Ovary (tissue), 9 donors: ENCODE measurements around the gene PLD6. TPM values are rescaled to one million over a fixed set of nuclear protein-coding genes. Genes with fewer than 3 reads are reported as not detected.

Experiments used
- DNase-seq, 5 donors: peaks; one replicate each; pipeline ENCODE4 v3.0.0-alpha.2; 2019 to 2020
- H3K27ac ChIP-seq, 2 donors: fragments of 200-600 bp; one replicate each; pipeline versions ENCODE4 v1.5.1 to v1.8.0; 2019 to 2022
- H3K27me3 ChIP-seq: fragments of 200-600 bp; one replicate; pipeline ENCODE4 v1.8.0; 2022
- H3K36me3 ChIP-seq: fragments of 200-600 bp; sonication (generic); one replicate; pipeline ENCODE4 v1.5.1; 2019
- H3K4me1 ChIP-seq: one replicate; pipeline ENCODE4 v1.8.1; 2013; ENCODE audit warnings: mild to moderate bottlenecking, moderate library complexity; ENCODE audit not compliant: insufficient read depth
- H3K4me3 ChIP-seq: fragments of 200-600 bp; sonication (generic); one replicate; pipeline ENCODE4 v1.5.1; 2017
- H3K9me3 ChIP-seq, 2 donors: fragments of 200-600 bp in 1 of 2; sonication (generic) in 1 of 2; one replicate each; pipeline versions ENCODE4 v1.5.1 to v1.8.1; 2013 to 2019; ENCODE audit warnings: mild to moderate bottlenecking in 1 of 2, moderate library complexity in 1 of 2
- EP300 ChIP-seq: sonication (generic); formaldehyde crosslinking; IDR thresholded peaks from one replicate; pipeline ENCODE4 v1.6.1; 2017; ENCODE audit warnings: antibody characterized with exemption
- POLR2A ChIP-seq: fragments of 450-650 bp; IDR thresholded peaks from one replicate; pipeline ENCODE4 v1.6.1; 2017; ENCODE audit warnings: antibody characterized with exemption, mild to moderate bottlenecking, moderate library complexity
- WGBS, 3 donors: extraction: QIAGEN DNeasy Blood & Tissue Kit in 1 of 3; methylation state at CpG; one replicate each; pipeline versions ENCODE4 v1.1.5 to v1.1.7; 2013 to 2017; 5-methylcytosine and 5-hydroxymethylcytosine counted together
- intact Hi-C, 4 donors: fragments of 100-400 bp; cut with DNase I; formaldehyde crosslinking; loops; one replicate each; pipeline versions ENCODE4 v1.11.0 to v1.15.1; 2022 to 2023
- polyA plus RNA-seq, 2 donors: library from polyadenylated mRNA; stranded (reverse); fragments of 200-250 nt in 1 of 2; fragments of 350-450 nt in 1 of 2; fragmentation: Illumina TruSeq in 1 of 2; extraction: RNeasy Lipid Tissue Mini Kit (QIAGEN cat#74804) in 1 of 2; gene quantifications; one replicate each; pipeline ENCODE4 v1.2.3, GENCODE V29; 2013 to 2014
- total RNA-seq, 7 donors: library from RNA; depleted of rRNA in 2 of 7; stranded (reverse); fragments of >200 nt in 2 of 7; fragmentation: NEBNext Ultra II Directional in 3 of 7; extraction: Animal tissue kit (Norgen Biotek cat#: 25700) in 3 of 7; gene quantifications; one replicate each; pipeline versions ENCODE4 v1.1.0 to v1.2.4, GENCODE V29; 2016 to 2023
- TF ChIP-seq, protein P1 (sequence below), 3 donors: fragments of 450-650 bp in 2 of 3; fragments of 200-600 bp in 1 of 3; IDR thresholded peaks; one replicate each; pipeline versions ENCODE4 v1.5.1 to v1.8.0; 2016 to 2022; ENCODE audit warnings: antibody characterized with exemption in 3 of 3, mild to moderate bottlenecking in 1 of 3
- donor health status: DM: no; HTN: no; CAD: no; lungs with moderate emphysema.
- donor health status: DM: no; HTN: no; CAD: no.
- donor health status: Bipolar disorder and iron deficiency.
- donor health status: DM: yes; HTN: yes; CAD: no.
- donor health status: DM: no; HTN: no; CAD: no.
- donor health status: DM: yes; HTN: yes; CAD: no.

Gene PLD6
- total and polyA plus RNA-seq, 9 donors, result 2.7 to 12.8 (median 7.3) TPM

DNA sequence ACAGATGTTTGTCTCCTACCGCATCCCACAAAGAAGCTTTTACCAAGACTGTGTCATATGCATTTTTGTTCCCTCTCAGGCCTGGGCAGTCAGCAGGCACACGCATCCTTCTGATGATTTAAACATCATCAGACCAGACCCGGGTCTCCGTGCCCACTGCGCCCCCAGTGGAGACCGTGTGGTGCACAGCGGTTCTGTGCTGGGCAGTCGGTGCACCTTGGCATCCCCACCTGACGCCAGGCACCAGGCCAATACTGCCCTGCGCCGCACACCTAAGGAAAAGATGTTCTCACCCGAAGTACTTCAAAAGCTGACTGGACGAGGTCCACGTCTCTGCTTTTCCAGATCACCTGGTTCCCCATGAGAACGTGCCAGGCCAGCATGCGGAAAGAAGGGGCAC lies 10.6 kb upstream of the PLD6 start:
- intact Hi-C loops, result no loop called here
- no peak for DNase-seq
- no peak overlapping the region for H3K27ac ChIP-seq

DNA sequence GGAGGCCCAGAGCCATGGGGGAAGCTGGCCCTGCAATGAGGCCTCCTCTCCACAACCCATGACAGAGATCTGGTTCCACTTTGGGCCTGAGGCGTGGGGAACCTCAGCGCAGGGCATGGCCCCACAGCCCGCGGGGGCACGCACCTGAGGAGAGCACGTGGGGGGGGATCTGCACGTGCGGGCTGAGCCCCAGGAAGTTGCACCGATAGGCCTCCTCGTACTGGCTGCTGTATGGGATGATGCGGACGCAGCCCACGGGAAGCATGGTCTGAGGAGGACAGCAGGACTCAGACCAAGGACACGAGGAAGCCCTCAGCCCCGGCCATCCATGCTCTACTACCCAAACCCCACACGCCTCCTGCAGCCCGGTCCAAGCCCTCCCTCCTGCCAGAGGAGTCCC lies 10.1 kb upstream of the PLD6 start:
- 75 to 86% (median 76%) methylated on average over 17 of the region's 17 CpGs for WGBS, 3 donors

More for the DNA sequence above, 10.6 kb upstream of the PLD6 start:
- Histone ChIP-seq H3K36me3 (no peaks in the 10 kb centered on the region), H3K4me1 (no peaks in the 10 kb centered on the region), H3K4me3 (no peak overlapping the region), H3K9me3 (no peaks in the 10 kb centered on the region), H3K27me3 (no peaks in the 10 kb centered on the region)
- TF ChIP-seq EP300 (no peak), POLR2A (no peak)
- TF ChIP-seq, protein P1, sequence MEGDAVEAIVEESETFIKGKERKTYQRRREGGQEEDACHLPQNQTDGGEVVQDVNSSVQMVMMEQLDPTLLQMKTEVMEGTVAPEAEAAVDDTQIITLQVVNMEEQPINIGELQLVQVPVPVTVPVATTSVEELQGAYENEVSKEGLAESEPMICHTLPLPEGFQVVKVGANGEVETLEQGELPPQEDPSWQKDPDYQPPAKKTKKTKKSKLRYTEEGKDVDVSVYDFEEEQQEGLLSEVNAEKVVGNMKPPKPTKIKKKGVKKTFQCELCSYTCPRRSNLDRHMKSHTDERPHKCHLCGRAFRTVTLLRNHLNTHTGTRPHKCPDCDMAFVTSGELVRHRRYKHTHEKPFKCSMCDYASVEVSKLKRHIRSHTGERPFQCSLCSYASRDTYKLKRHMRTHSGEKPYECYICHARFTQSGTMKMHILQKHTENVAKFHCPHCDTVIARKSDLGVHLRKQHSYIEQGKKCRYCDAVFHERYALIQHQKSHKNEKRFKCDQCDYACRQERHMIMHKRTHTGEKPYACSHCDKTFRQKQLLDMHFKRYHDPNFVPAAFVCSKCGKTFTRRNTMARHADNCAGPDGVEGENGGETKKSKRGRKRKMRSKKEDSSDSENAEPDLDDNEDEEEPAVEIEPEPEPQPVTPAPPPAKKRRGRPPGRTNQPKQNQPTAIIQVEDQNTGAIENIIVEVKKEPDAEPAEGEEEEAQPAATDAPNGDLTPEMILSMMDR (IDR thresholded peaks at IDR 0.05), result no peak
- 82 to 90% (median 84%) methylated on average over 16 of the region's 16 CpGs for WGBS, 3 donors

DNA sequence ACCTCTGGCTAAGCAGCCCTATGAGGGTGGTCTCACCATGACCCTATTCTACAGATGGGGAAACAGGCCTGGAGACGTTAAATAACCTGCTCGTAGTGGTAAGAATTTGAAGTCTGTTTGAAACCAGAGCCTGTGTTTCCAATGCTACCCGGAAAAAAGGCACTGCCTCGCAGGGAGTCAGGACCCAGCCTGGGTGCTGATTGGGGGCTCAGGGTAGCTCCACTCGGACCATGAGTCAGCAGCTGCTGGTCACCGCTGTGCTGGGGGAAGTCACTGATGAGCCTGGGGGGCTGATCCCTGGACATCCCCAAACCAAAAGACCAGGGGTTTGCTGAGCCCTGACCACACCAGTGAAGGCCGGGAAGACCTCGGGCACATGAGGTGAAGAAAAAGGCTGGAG lies 9.4 kb upstream of the PLD6 start:
- no peak overlapping the region for H3K4me3 ChIP-seq
- intact Hi-C loops, result no loop called here
- WGBS, 3 donors, result 79 to 86% (median 82%) methylated on average over 8 of the region's 8 CpGs
- H3K4me1 ChIP-seq, result no peaks in the 10 kb centered on the region
- no peaks in the 10 kb centered on the region for H3K36me3 ChIP-seq
- no peak overlapping the region for H3K27ac ChIP-seq
- no peaks in the 10 kb centered on the region for H3K27me3 ChIP-seq
- DNase-seq, result no peak
- TF ChIP-seq POLR2A (no peak), EP300 (no peak)
- TF ChIP-seq, protein P1 (IDR thresholded peaks at IDR 0.05), result no peak
- no peaks in the 10 kb centered on the region for H3K9me3 ChIP-seq

More for the DNA sequence above, 10.1 kb upstream of the PLD6 start:
- H3K9me3 ChIP-seq, result no peaks in the 10 kb centered on the region
- intact Hi-C loops, result no loop called here
- H3K27me3 ChIP-seq, result no peaks in the 10 kb centered on the region
- H3K4me3 ChIP-seq, result no peak overlapping the region
- no peak overlapping the region for H3K27ac ChIP-seq
- no peak for TF ChIP-seq EP300
- TF ChIP-seq, protein P1 (IDR thresholded peaks at IDR 0.05), result no peak
- no peak for DNase-seq
- H3K36me3 ChIP-seq, result no peaks in the 10 kb centered on the region
- no peaks in the 10 kb centered on the region for H3K4me1 ChIP-seq

DNA sequence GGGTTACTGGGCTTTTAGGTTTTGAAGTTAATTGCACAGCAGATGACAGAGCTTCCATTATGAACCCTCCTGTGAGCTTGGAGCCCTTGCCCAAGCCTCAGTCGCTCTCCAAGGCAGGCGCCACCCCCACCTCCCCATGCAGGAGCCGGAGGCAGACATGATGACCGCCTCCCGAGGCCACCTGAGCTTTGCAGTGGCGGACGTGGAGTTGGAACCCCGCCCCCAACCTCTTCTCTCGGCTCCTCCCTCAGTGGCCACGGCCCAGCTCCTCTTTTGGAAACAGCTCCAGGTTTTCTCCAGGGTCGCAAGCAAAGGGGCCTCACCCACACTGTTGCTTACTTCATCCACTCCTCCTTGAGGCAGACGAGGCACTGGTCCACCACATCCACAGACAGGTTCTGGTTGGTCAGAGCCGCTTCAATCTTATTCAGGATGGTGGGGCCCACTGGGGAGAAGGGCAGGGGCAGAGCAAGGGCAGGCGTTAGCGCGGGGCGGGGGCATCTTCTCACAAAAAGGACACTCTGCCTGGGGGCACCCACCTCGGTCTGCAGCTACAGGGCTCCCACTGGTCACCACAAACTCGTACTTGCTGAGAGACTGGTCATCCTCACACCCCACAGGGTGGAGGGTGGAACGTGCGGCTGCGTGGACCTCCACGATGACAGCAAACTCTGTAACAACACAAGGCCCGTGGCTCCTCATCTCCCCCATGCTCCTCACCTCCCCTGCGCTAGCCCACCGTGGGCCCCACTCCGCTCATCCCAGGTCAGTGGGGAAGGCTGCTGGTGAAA lies 8.7 kb upstream of the PLD6 start:
- WGBS, 3 donors, result 74 to 80% (median 75%) methylated on average over 27 of the region's 27 CpGs
- no peak overlapping the region for H3K27ac ChIP-seq
- H3K36me3 ChIP-seq, result no peaks in the 10 kb centered on the region
- DNase-seq, result no peak
- H3K27me3 ChIP-seq, result no peaks in the 10 kb centered on the region
- no peaks in the 10 kb centered on the region for H3K4me1 ChIP-seq
- intact Hi-C loops, result no loop called here
- no peaks in the 10 kb centered on the region for H3K9me3 ChIP-seq
- no peak overlapping the region for H3K4me3 ChIP-seq
- TF ChIP-seq, protein P1 (IDR thresholded peaks at IDR 0.05), result no peak
- TF ChIP-seq EP300, result no peak
- TF ChIP-seq POLR2A, result no peak
